Spleen (tissue), 11 donors: ENCODE measurements around the gene CEP131. TPM values are rescaled to one million over a fixed set of nuclear protein-coding genes. Genes with fewer than 3 reads are reported as not detected.

Experiments
- DNase-seq: peaks from one replicate; pipeline ENCODE4 v3.0.0-alpha.2; 2020
- H3K27ac ChIP-seq, 8 donors: fragments of 200-600 bp; sonication (generic) in 7 of 8; 1 replicate in 4 of 8; 2 replicates in 4 of 8; pipeline versions ENCODE4 v1.5.0 to v1.8.0; 2016 to 2021; ENCODE audit warnings: inconsistent platforms in 4 of 8, mild to moderate bottlenecking in 4 of 8, moderate library complexity in 1 of 8
- H3K27me3 ChIP-seq, 7 donors: fragments of 200-600 bp; sonication (generic) in 6 of 7; replicated peaks in 1 of 7; 1 replicate in 4 of 7; 2 replicates in 3 of 7; pipeline versions ENCODE4 v1.5.0 to v1.8.0; 2016 to 2021; ENCODE audit warnings: inconsistent platforms in 3 of 7, mild to moderate bottlenecking in 1 of 7
- H3K36me3 ChIP-seq, 6 donors: fragments of 200-600 bp; sonication (generic) in 5 of 6; 1 replicate in 4 of 6; 2 replicates in 2 of 6; pipeline versions ENCODE4 v1.5.0 to v1.8.0; 2016 to 2021; ENCODE audit warnings: inconsistent platforms in 2 of 6
- H3K4me1 ChIP-seq, 6 donors: fragments of 200-600 bp; sonication (generic) in 5 of 6; 1 replicate in 3 of 6; 2 replicates in 3 of 6; pipeline versions ENCODE4 v1.5.0 to v1.8.0; 2016 to 2021; ENCODE audit warnings: inconsistent platforms in 3 of 6
- H3K4me3 ChIP-seq, 8 donors: fragments of 200-600 bp; sonication (generic) in 7 of 8; 1 replicate in 4 of 8; 2 replicates in 4 of 8; pipeline versions ENCODE4 v1.5.0 to v1.8.0; 2016 to 2021; ENCODE audit warnings: inconsistent platforms in 4 of 8, mild to moderate bottlenecking in 4 of 8, moderate library complexity in 2 of 8
- H3K9me3 ChIP-seq, 8 donors: fragments of 200-600 bp; sonication (generic) in 7 of 8; 1 replicate in 4 of 8; 2 replicates in 4 of 8; pipeline versions ENCODE4 v1.5.0 to v1.8.0; 2016 to 2021; ENCODE audit warnings: inconsistent platforms in 4 of 8
- CTCF ChIP-seq, 11 experiments: fragments of 200-600 bp in 7 of 11; fragments of 450-650 bp in 4 of 11; sonication (generic) in 4 of 11; IDR thresholded peaks in 8 of 11; conservative IDR thresholded peaks in 3 of 11; 1 replicate in 7 of 11; 2 replicates in 4 of 11; pipeline versions ENCODE4 v1.4.0 to v1.8.0; 2016 to 2021; ENCODE audit warnings: antibody characterized with exemption in 11 of 11, inconsistent platforms in 4 of 11, mild to moderate bottlenecking in 1 of 11
- POLR2A ChIP-seq, 3 donors: fragments of 450-650 bp; IDR thresholded peaks; one replicate each; pipeline ENCODE4 v1.5.1; 2017; ENCODE audit warnings: antibody characterized with exemption in 3 of 3, mild to moderate bottlenecking in 1 of 3
- POLR2AphosphoS5 ChIP-seq, 3 donors: sonication (generic); formaldehyde crosslinking; IDR thresholded peaks; one replicate each; pipeline ENCODE4 v1.5.1; 2017; ENCODE audit warnings: antibody characterized with exemption in 3 of 3
- WGBS, 5 donors: extraction: QIAGEN DNeasy Blood & Tissue Kit in 3 of 5; methylation state at CpG; one replicate each; pipeline versions ENCODE4 v1.1.5 to v1.1.7; 2013 to 2018; 5-methylcytosine and 5-hydroxymethylcytosine counted together
- intact Hi-C: fragments of 100-400 bp; cut with DNase I; formaldehyde crosslinking; loops from one replicate; pipeline ENCODE4 v1.15.0; 2023; ENCODE audit warnings: low total_unique reads
- polyA plus RNA-seq, 3 donors: library from polyadenylated mRNA; stranded (reverse); fragments of 200-250 nt; gene quantifications; one replicate each; pipeline ENCODE4 v1.2.1, GENCODE V29; 2013
- total RNA-seq, 7 donors: library from RNA; depleted of rRNA in 3 of 7; stranded (reverse); fragments of >200 nt in 3 of 7; fragmentation: NEBNext Ultra II Directional in 4 of 7; extraction: Animal tissue kit (Norgen Biotek cat#: 25700) in 4 of 7; gene quantifications; one replicate each; pipeline versions ENCODE4 v1.1.0 to v1.2.1, GENCODE V29; 2016 to 2021
- donor health status: healthy with polysubstance abuse.
- donor health status: DM: no; HTN: no; CAD: no; lungs with moderate emphysema.
- donor health status: DM: no; HTN: no; CAD: no.
- donor health status: Bipolar disorder and iron deficiency.
- donor health status: healthy.
- donor health status: DM: no; HTN: no; CAD: no.
- donor health status: DM: yes; HTN: yes; CAD: no.

Gene CEP131
- total and polyA plus RNA-seq, 10 donors, result 8.5 to 26.7 (median 13.3) TPM

- Histone ChIP-seq H3K9me3 (no peaks in the 10 kb centered on the region), H3K36me3 (peaks cover 0 to 84% (median 37%) of the 10 kb centered on the region in 6 donors), H3K27me3 (no peaks in the 10 kb centered on the region), H3K4me1 (peaks cover 0 to 43% (median 15%) of the 10 kb centered on the region in 6 donors), H3K27ac (no peak overlapping the region), H3K4me3 (no peak overlapping the region)
- DNase-seq, result no peak
- WGBS, 5 donors, result 82 to 89% (median 87%) methylated on average over 10 to 16 of the region's 16 CpGs
- TF ChIP-seq POLR2A (IDR thresholded peaks at IDR 0.05) (no peak), POLR2AphosphoS5 (IDR thresholded peaks at IDR 0.05) (peak; percentile 22 to 63 (median 35))
- intact Hi-C loops, result no loop called here
Observed at GRCh38 chr17:81248649-81249048, 25.9 kb upstream of the CEP131 start.

GRCh38 chr17:81247339-81247990, 24.7 kb upstream of the CEP131 start:
- peaks cover 0 to 42% (median 12%) of the 10 kb centered on the region in 6 donors for H3K4me1 ChIP-seq
- H3K4me3 ChIP-seq, result no peak overlapping the region
- H3K27ac ChIP-seq, result no peak overlapping the region
- intact Hi-C loops, result no loop called here
- peaks cover 0 to 77% (median 33%) of the 10 kb centered on the region in 6 donors for H3K36me3 ChIP-seq
- 87 to 96% (median 92%) methylated on average over 14 to 15 of the region's 15 CpGs for WGBS, 5 donors
- no peaks in the 10 kb centered on the region for H3K9me3 ChIP-seq
- TF ChIP-seq CTCF (IDR thresholded peaks at IDR 0.05 in 8 of 11, conservative IDR thresholded peaks at IDR 0.05 in 3 of 11) (no peak), POLR2AphosphoS5 (IDR thresholded peaks at IDR 0.05) (peak in 1 of 3 donors; percentile 54)
- no peaks in the 10 kb centered on the region for H3K27me3 ChIP-seq
- peak; percentile 16 for DNase-seq

- peak; percentile 77 for DNase-seq
- Histone ChIP-seq H3K4me1 (peaks cover 0 to 42% (median 17%) of the 10 kb centered on the region in 6 donors), H3K36me3 (peaks cover 0 to 72% (median 26%) of the 10 kb centered on the region in 6 donors), H3K9me3 (no peaks in the 10 kb centered on the region), H3K27me3 (no peaks in the 10 kb centered on the region), H3K27ac (no peak overlapping the region), H3K4me3 (no peak overlapping the region)
- intact Hi-C loops, result no loop called here
- TF ChIP-seq POLR2AphosphoS5 (IDR thresholded peaks at IDR 0.05), result peak; percentile 14 to 69 (median 19)
- no peak for TF ChIP-seq CTCF (IDR thresholded peaks at IDR 0.05 in 8 of 11, conservative IDR thresholded peaks at IDR 0.05 in 3 of 11)
- WGBS, 5 donors, result 92 to 96% (median 95%) methylated on average over 12 to 28 of the region's 28 CpGs
Observed at GRCh38 chr17:81246679-81247338, 24.0 kb upstream of the CEP131 start.

- TF ChIP-seq POLR2AphosphoS5 (IDR thresholded peaks at IDR 0.05) (no peak), CTCF (IDR thresholded peaks at IDR 0.05 in 8 of 11, conservative IDR thresholded peaks at IDR 0.05 in 3 of 11) (no peak), POLR2A (IDR thresholded peaks at IDR 0.05) (no peak)
- Histone ChIP-seq H3K27ac (no peak overlapping the region), H3K4me1 (peaks cover 0 to 42% (median 22%) of the 10 kb centered on the region in 6 donors), H3K27me3 (no peaks in the 10 kb centered on the region), H3K4me3 (no peak overlapping the region), H3K36me3 (peaks cover 0 to 71% (median 21%) of the 10 kb centered on the region in 6 donors), H3K9me3 (no peaks in the 10 kb centered on the region)
- no peak for DNase-seq
- intact Hi-C loops, result no loop called here
- 89 to 96% (median 95%) methylated on average over 4 to 10 of the region's 10 CpGs for WGBS, 5 donors
Observed at GRCh38 chr17:81246343-81246670, 23.5 kb upstream of the CEP131 start.
